Measurements from ENCODE around the gene EFCAB11. TPM values are rescaled to one million over a fixed set of nuclear protein-coding genes. Genes with fewer than 3 reads are reported as not detected.

EFCAB11 gene
- total RNA-seq, 2 experiments from 2014 or later = 0.36 to 0.47 TPM

GRCh38 chr14:89927186-89927865 lies 27.2 kb downstream of the EFCAB11 start:
- DNase-seq = no peak
- no peaks in the 10 kb centered on the region for H3K36me3 ChIP-seq (ENCODE audit: insufficient read depth, low read length)
- no peak overlapping the region for H3K4me3 Mint-ChIP-seq
- H3K4me3 ChIP-seq (ENCODE audit: low read length) = no peak overlapping the region
- intact Hi-C loops (cut with DNase I, micrococcal nuclease) = no loop called here
- no peaks in the 10 kb centered on the region for H3K36me3 Mint-ChIP-seq (ENCODE audit: low read depth)
- no peaks in the 10 kb centered on the region for H3K9me3 Mint-ChIP-seq
- no peaks in the 10 kb centered on the region for H3K9me3 ChIP-seq (ENCODE audit: control insufficient read depth in 1 of 2, insufficient read depth in 1 of 2, low read length in 2 of 2)
- POLR2A ChIA-PET = interaction anchor here (1.2 kb wide), 1 partner anchor 9 kb away, joined by 3 read pairs; no protein-coding TSS in a partner anchor
- no peaks in the 10 kb centered on the region for H3K27me3 Mint-ChIP-seq
- no peak for ATAC-seq (ENCODE audit: poor library complexity)
- H3K27ac Mint-ChIP-seq = no peak overlapping the region
- no peaks in the 10 kb centered on the region for H3K4me1 ChIP-seq (ENCODE audit: insufficient read depth, low read length)
- no peaks in the 10 kb centered on the region for H3K27me3 ChIP-seq (ENCODE audit: control insufficient read depth in 1 of 2, insufficient read depth in 2 of 2, low read length in 2 of 2)
- no peak overlapping the region for H3K27ac ChIP-seq (ENCODE audit: low read depth in 1 of 2, low read length in 2 of 2)
- no peak for TF ChIP-seq CTCF (IDR thresholded peaks at IDR 0.05)
- no peaks in the 10 kb centered on the region for H3K4me1 Mint-ChIP-seq (ENCODE audit: low read depth)
- CTCF ChIA-PET = interaction anchor here (1.0 kb wide), 1 partner anchor 12 kb away, joined by 4 read pairs; no protein-coding TSS in a partner anchor

DNA sequence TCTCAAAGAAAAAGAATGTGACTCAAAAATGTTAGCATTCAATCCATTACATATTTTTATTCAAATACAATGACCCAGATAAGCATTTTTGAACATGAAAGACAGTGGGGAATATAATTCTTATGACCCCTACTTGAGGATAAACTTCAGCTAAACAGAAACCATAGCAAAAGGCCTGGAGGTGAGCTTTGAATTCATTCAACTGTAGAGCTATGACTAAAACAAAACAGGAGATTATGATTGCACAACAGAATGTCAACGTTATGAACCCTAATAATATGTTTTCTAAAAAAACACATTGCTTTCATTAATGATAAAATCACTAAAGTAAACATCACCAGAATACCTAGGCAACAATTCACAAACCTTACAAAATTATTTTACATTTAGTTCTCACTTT lies 27.8 kb downstream of the EFCAB11 start:
- H3K27me3 Mint-ChIP-seq = no peaks in the 10 kb centered on the region
- intact Hi-C loops (cut with DNase I, micrococcal nuclease) = no loop called here
- no peaks in the 10 kb centered on the region for H3K36me3 Mint-ChIP-seq (ENCODE audit: low read depth)
- Histone ChIP-seq H3K4me3 (ENCODE audit: low read length) (no peak overlapping the region), H3K27me3 (ENCODE audit: control insufficient read depth in 1 of 2, insufficient read depth in 2 of 2, low read length in 2 of 2) (no peaks in the 10 kb centered on the region), H3K36me3 (ENCODE audit: insufficient read depth, low read length) (no peaks in the 10 kb centered on the region), H3K4me1 (ENCODE audit: insufficient read depth, low read length) (no peaks in the 10 kb centered on the region), H3K9me3 (ENCODE audit: control insufficient read depth in 1 of 2, insufficient read depth in 1 of 2, low read length in 2 of 2) (no peaks in the 10 kb centered on the region), H3K27ac (ENCODE audit: low read depth in 1 of 2, low read length in 2 of 2) (no peak overlapping the region)
- H3K4me1 Mint-ChIP-seq (ENCODE audit: low read depth) = no peaks in the 10 kb centered on the region
- POLR2A ChIA-PET = interaction anchor here (1.2 kb wide), 1 partner anchor 10 kb away, joined by 3 read pairs; no protein-coding TSS in a partner anchor
- CTCF ChIA-PET = interaction anchor here (1.0 kb wide), 1 partner anchor 13 kb away, joined by 4 read pairs; no protein-coding TSS in a partner anchor
- no peak for TF ChIP-seq CTCF (IDR thresholded peaks at IDR 0.05)
- no peaks in the 10 kb centered on the region for H3K9me3 Mint-ChIP-seq
- DNase-seq (no peak), ATAC-seq (ENCODE audit: poor library complexity) (no peak)
- no peak overlapping the region for H3K4me3 Mint-ChIP-seq
- no peak overlapping the region for H3K27ac Mint-ChIP-seq

GRCh38 chr14:89924268-89924667 lies 30.3 kb downstream of the EFCAB11 start:
- Histone ChIP-seq H3K4me1 (ENCODE audit: insufficient read depth, low read length) (no peaks in the 10 kb centered on the region), H3K4me3 (ENCODE audit: low read length) (no peak overlapping the region), H3K27me3 (ENCODE audit: control insufficient read depth in 1 of 2, insufficient read depth in 2 of 2, low read length in 2 of 2) (no peaks in the 10 kb centered on the region), H3K9me3 (ENCODE audit: control insufficient read depth in 1 of 2, insufficient read depth in 1 of 2, low read length in 2 of 2) (no peaks in the 10 kb centered on the region), H3K36me3 (ENCODE audit: insufficient read depth, low read length) (no peaks in the 10 kb centered on the region), H3K27ac (ENCODE audit: low read depth in 1 of 2, low read length in 2 of 2) (no peak overlapping the region)
- ATAC-seq (ENCODE audit: poor library complexity) (no peak), DNase-seq (no peak)
- H3K36me3 Mint-ChIP-seq (ENCODE audit: low read depth) = no peaks in the 10 kb centered on the region
- intact Hi-C loops (cut with DNase I, micrococcal nuclease) = no loop called here
- H3K4me3 Mint-ChIP-seq = no peak overlapping the region
- H3K27ac Mint-ChIP-seq = no peak overlapping the region
- POLR2A ChIA-PET = no interaction called here
- H3K4me1 Mint-ChIP-seq (ENCODE audit: low read depth) = no peaks in the 10 kb centered on the region
- no peaks in the 10 kb centered on the region for H3K27me3 Mint-ChIP-seq
- CTCF ChIA-PET = interaction anchor here (1.0 to 1.4 kb wide), 2 partner anchors 11 to 14 kb away, joined by 3 to 5 read pairs; no protein-coding TSS in a partner anchor
- TF ChIP-seq CTCF (IDR thresholded peaks at IDR 0.05) = no peak
- H3K9me3 Mint-ChIP-seq = no peaks in the 10 kb centered on the region
